MM.1S (cell line): Measurements from ENCODE around the gene SORCS2.

ENCODE experiments used
- CTCF ChIP-seq: fragments of 300-600 bp; sonication (generic); IDR thresholded peaks from 2 replicates; pipeline ENCODE4 v1.5.1; 2016; ENCODE audit warnings: antibody characterized with exemption, low read length, mixed read lengths
- EZH2 ChIP-seq: fragments of 300-600 bp; sonication (generic); optimal IDR thresholded peaks from 2 replicates; pipeline ENCODE3; 2017; ENCODE audit warnings: low read depth, mild to moderate bottlenecking, antibody characterized with exemption, low read length, mixed read lengths

GRCh38 chr4:7761720-7762119 is 569.4 kb downstream of the SORCS2 start:
- TF ChIP-seq CTCF = peak; percentile 58
- no peak for TF ChIP-seq EZH2
